Left ventricle myocardium inferior (tissue), 1 donor: Measurements from ENCODE around the gene KCNJ4. TPM values are rescaled to one million over a fixed set of nuclear protein-coding genes. Genes with fewer than 3 reads are reported as not detected.

Source experiments
- DNase-seq: peaks from one replicate; pipeline ENCODE4 v3.0.0-alpha.2; 2020
- H3K27ac ChIP-seq: fragments of 200-600 bp; replicated peaks from 2 replicates; pipeline ENCODE4 v1.8.0; 2021
- H3K27me3 ChIP-seq: fragments of 200-600 bp; 2 replicates; pipeline ENCODE4 v1.8.0; 2021; ENCODE audit warnings: low read depth
- H3K36me3 ChIP-seq: fragments of 200-600 bp; 2 replicates; pipeline ENCODE4 v1.8.0; 2021
- H3K4me1 ChIP-seq: fragments of 200-600 bp; 2 replicates; pipeline ENCODE4 v1.8.0; 2021
- H3K4me3 ChIP-seq: fragments of 200-600 bp; 2 replicates; pipeline ENCODE4 v1.8.0; 2021; ENCODE audit warnings: mild to moderate bottlenecking, moderate library complexity
- H3K9me3 ChIP-seq: fragments of 200-600 bp; replicated peaks from 2 replicates; pipeline ENCODE4 v1.8.0; 2021
- intact Hi-C: fragments of 100-400 bp; cut with micrococcal nuclease; formaldehyde crosslinking; loops from one replicate; pipeline ENCODE4 v1.11.0; 2022
- total RNA-seq: library from RNA; stranded (reverse); fragmentation: NEBNext Ultra II Directional; extraction: Animal tissue kit (Norgen Biotek cat#: 25700); gene quantifications from one replicate; pipeline ENCODE4 v1.2.1, GENCODE V29; 2021
- TF ChIP-seq, protein P1 (sequence below): fragments of 200-600 bp; IDR thresholded peaks from 2 replicates; pipeline ENCODE4 v1.8.0; 2021; ENCODE audit warnings: antibody characterized with exemption, mild to moderate bottlenecking, borderline replicate concordance
- donor health status: DM: no; HTN: yes; CAD: no; lungs with severe emphysema.

KCNJ4 gene
- total RNA-seq, 1 donor from 2014 or later, result 45.7 TPM

- no peaks in the 10 kb centered on the region for H3K36me3 ChIP-seq
- H3K27ac ChIP-seq, result peak overlapping the region; percentile 92
- DNase-seq, result no peak
- TF ChIP-seq, protein P1, sequence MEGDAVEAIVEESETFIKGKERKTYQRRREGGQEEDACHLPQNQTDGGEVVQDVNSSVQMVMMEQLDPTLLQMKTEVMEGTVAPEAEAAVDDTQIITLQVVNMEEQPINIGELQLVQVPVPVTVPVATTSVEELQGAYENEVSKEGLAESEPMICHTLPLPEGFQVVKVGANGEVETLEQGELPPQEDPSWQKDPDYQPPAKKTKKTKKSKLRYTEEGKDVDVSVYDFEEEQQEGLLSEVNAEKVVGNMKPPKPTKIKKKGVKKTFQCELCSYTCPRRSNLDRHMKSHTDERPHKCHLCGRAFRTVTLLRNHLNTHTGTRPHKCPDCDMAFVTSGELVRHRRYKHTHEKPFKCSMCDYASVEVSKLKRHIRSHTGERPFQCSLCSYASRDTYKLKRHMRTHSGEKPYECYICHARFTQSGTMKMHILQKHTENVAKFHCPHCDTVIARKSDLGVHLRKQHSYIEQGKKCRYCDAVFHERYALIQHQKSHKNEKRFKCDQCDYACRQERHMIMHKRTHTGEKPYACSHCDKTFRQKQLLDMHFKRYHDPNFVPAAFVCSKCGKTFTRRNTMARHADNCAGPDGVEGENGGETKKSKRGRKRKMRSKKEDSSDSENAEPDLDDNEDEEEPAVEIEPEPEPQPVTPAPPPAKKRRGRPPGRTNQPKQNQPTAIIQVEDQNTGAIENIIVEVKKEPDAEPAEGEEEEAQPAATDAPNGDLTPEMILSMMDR, result no peak
- no peaks in the 10 kb centered on the region for H3K9me3 ChIP-seq
- intact Hi-C loops, result no loop called here
- peaks cover 59% of the 10 kb centered on the region for H3K4me1 ChIP-seq
- H3K27me3 ChIP-seq, result peaks cover 78% of the 10 kb centered on the region
- no peak overlapping the region for H3K4me3 ChIP-seq
Observed at GRCh38 chr22:38444783-38445182, 10.2 kb downstream of the KCNJ4 start.

- TF ChIP-seq, protein P1, result no peak
- no peaks in the 10 kb centered on the region for H3K9me3 ChIP-seq
- no peak for DNase-seq
- peaks cover 71% of the 10 kb centered on the region for H3K27me3 ChIP-seq
- H3K4me3 ChIP-seq, result no peak overlapping the region
- intact Hi-C loops, result no loop called here
- H3K27ac ChIP-seq, result peak overlapping the region; percentile 92
- H3K36me3 ChIP-seq, result no peaks in the 10 kb centered on the region
- H3K4me1 ChIP-seq, result peaks cover 50% of the 10 kb centered on the region
Observed at GRCh38 chr22:38443628-38444521, 11.1 kb downstream of the KCNJ4 start.

- DNase-seq, result peak; percentile 67
- Histone ChIP-seq H3K27ac (peak overlapping the region; percentile 92), H3K27me3 (peaks cover 64% of the 10 kb centered on the region), H3K4me3 (no peak overlapping the region), H3K36me3 (no peaks in the 10 kb centered on the region), H3K4me1 (peaks cover 43% of the 10 kb centered on the region), H3K9me3 (no peaks in the 10 kb centered on the region)
- TF ChIP-seq, protein P1, result no peak
- intact Hi-C loops, result no loop called here
Observed at GRCh38 chr22:38442967-38443627, 11.9 kb downstream of the KCNJ4 start.

DNA sequence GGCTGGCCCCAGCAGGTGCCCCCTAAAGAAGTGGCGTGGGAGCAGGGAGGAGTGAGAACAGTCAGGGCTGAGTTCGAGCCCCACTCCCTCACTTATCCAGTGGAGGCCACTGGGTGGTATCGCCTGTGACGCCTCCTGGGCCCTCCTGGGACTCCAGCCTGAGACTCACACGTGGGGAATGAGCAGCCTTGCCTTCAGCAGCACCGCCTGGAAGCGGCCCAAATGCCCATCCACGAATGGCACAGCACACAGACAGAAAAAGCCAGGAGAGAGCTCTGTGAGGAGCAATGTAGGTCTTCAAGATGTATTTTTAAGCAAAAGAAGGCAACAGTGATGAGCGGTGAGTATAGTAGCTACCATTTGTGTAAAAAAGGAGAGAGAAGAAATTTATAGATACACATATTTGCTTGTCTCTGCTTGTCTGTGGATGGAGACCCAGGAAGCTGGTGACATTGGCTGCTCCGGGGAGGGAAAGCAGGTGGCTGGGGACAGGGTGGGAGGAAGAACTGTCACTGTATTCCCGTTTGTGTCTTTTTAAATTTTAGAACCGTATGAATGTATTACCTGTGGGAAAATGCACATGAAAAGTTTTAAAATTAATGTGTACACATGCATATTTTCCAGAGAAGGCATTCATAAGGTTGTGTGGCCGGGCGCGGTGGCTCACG lies 13.2 kb downstream of the KCNJ4 start:
- no peak for DNase-seq
- H3K27me3 ChIP-seq, result peaks cover 52% of the 10 kb centered on the region
- intact Hi-C loops, result no loop called here
- peaks cover 43% of the 10 kb centered on the region for H3K4me1 ChIP-seq
- no peak overlapping the region for H3K4me3 ChIP-seq
- H3K36me3 ChIP-seq, result no peaks in the 10 kb centered on the region
- H3K9me3 ChIP-seq, result no peaks in the 10 kb centered on the region
- H3K27ac ChIP-seq, result peak overlapping the region; percentile 92
- TF ChIP-seq, protein P1, result no peak

DNA sequence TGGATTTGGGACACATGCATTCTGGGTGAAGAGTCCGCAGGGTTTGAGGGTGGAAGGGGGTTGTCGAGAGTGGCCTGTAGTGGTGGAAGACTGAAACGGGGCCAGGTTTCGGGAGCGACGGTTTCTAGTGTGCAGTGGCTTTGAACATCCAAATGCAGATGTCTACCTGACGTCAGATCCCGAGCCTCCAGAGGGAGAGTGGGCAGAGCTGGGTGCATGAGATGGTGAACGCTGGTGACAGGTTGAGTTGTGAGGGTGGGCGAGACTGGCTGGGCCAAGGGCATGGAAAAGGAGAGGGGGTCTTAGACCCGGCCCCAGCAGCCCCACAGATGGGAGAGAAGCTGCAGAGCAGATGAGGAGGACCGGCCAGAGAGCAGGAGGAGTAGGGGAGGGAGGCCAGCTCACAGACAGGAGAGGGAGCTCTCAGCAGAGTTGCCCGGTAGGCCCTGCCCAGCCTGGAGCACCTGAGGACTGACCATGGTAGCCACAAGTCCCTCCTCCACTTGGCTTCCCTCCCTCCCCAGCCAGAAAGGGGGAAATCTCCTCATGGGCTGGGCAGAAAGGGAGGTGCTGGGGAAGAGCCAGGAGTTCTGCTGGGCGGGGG lies 14.2 kb downstream of the KCNJ4 start:
- Histone ChIP-seq H3K27ac (peak overlapping the region; percentile 92), H3K4me3 (no peak overlapping the region), H3K36me3 (no peaks in the 10 kb centered on the region), H3K27me3 (peaks cover 45% of the 10 kb centered on the region), H3K4me1 (peaks cover 47% of the 10 kb centered on the region), H3K9me3 (no peaks in the 10 kb centered on the region)
- TF ChIP-seq, protein P1, result no peak
- DNase-seq, result no peak
- intact Hi-C loops, result no loop called here
